H1 (cell line): ENCODE data around the gene SND1. TPM values are rescaled to one million over a fixed set of nuclear protein-coding genes. Genes with fewer than 3 reads are reported as not detected.

Experiments used
- CTCF ChIA-PET: fragments of 300-600 bp; sonication (Branson Sonifier 250); formaldehyde crosslinking; loops from one replicate; lab custom pipeline; 2021; ENCODE audit not compliant: partially characterized antibody; lab: Charles Lee
- POLR2A ChIA-PET: fragments of 300-600 bp; sonication (Branson Sonifier 250); formaldehyde crosslinking; loops from one replicate; lab custom pipeline; 2021; ENCODE audit warnings: inconsistent platforms; ENCODE audit not compliant: partially characterized antibody; lab: Charles Lee
- DNase-seq, 2 experiments: peaks; one replicate each; pipeline versions ENCODE4 v3.0.0 to v3.0.0-alpha.2; 2010 to 2022; ENCODE audit warnings: low spot score in 2 of 2, low read depth in 1 of 2, mixed read lengths in 1 of 2
- FAIRE-seq: peaks from 2 replicates; lab custom pipeline; 2011; peaks lifted over from hg19 to GRCh38; lab: Jason Lieb, UNC
- H2AFZ ChIP-seq: 2 replicates; pipeline ENCODE4 v1.8.1; 2012; ENCODE audit warnings: low read length, inconsistent platforms
- H2AK5ac ChIP-seq: 2 replicates; pipeline ENCODE4 v1.6.1; 2013; ENCODE audit warnings: low read depth, low read length
- H2BK120ac ChIP-seq: replicated peaks from 2 replicates; pipeline ENCODE3; 2013; ENCODE audit warnings: low read depth, low read length, inconsistent platforms
- H2BK12ac ChIP-seq: 2 replicates; pipeline ENCODE4 v1.6.1; 2013; ENCODE audit warnings: low read depth, low read length
- H2BK15ac ChIP-seq: 2 replicates; pipeline ENCODE4 v1.6.1; 2013; ENCODE audit warnings: low read length
- H2BK20ac ChIP-seq: 2 replicates; pipeline ENCODE4 v1.6.1; 2013; ENCODE audit warnings: low read length
- H2BK5ac ChIP-seq: 2 replicates; pipeline ENCODE4 v1.6.1; 2013; ENCODE audit warnings: low read depth, low read length
- H3K14ac ChIP-seq: 2 replicates; pipeline ENCODE4 v1.6.1; 2013; ENCODE audit warnings: inconsistent platforms; ENCODE audit not compliant: insufficient read length
- H3K18ac ChIP-seq: 2 replicates; pipeline ENCODE4 v1.6.1; 2013; ENCODE audit warnings: low read length; ENCODE audit errors: extremely low read depth
- H3K23ac ChIP-seq: 2 replicates; pipeline ENCODE4 v1.6.1; 2013; ENCODE audit warnings: inconsistent platforms; ENCODE audit not compliant: insufficient read length
- H3K23me2 ChIP-seq: 2 replicates; pipeline ENCODE4 v1.6.1; 2013; ENCODE audit warnings: low read depth, low read length
- H3K27ac ChIP-seq: 2 replicates; pipeline ENCODE4 v1.6.1; 2011; ENCODE audit warnings: low read depth, low read length, inconsistent platforms
- H3K27me3 ChIP-seq, 4 experiments: replicated peaks in 1 of 4; 1 replicate in 1 of 4; 2 replicates in 3 of 4; pipeline versions ENCODE4 v1.6.1 to v1.8.1; 2011 to 2013; ENCODE audit warnings: low read length in 3 of 4, mild to moderate bottlenecking in 3 of 4, inconsistent platforms in 2 of 4, mixed read lengths in 2 of 4, moderate library complexity in 1 of 4; ENCODE audit not compliant: control insufficient read depth in 3 of 4, insufficient read depth in 3 of 4; ENCODE audit errors: extremely low read depth in 1 of 4
- H3K36me3 ChIP-seq, 4 experiments: 2 replicates each; pipeline versions ENCODE4 v1.6.1 to v1.8.1; 2011 to 2013; ENCODE audit warnings: mild to moderate bottlenecking in 4 of 4, low read length in 3 of 4, moderate library complexity in 2 of 4, control low read depth in 1 of 4, inconsistent platforms in 1 of 4; ENCODE audit not compliant: insufficient read depth in 4 of 4, control insufficient read depth in 2 of 4
- H3K4ac ChIP-seq: replicated peaks from 2 replicates; pipeline ENCODE3; 2013; ENCODE audit warnings: low read length, low read depth, mixed read lengths, inconsistent platforms; ENCODE audit not compliant: insufficient read length
- H3K4me1 ChIP-seq, 4 experiments: replicated peaks in 1 of 4; 1 replicate in 1 of 4; 2 replicates in 3 of 4; pipeline versions ENCODE4 v1.6.1 to v1.8.1; 2011 to 2013; ENCODE audit warnings: low read length in 3 of 4, inconsistent platforms in 2 of 4, mixed read lengths in 1 of 4; ENCODE audit not compliant: insufficient read depth in 4 of 4, control insufficient read depth in 3 of 4
- H3K4me2 ChIP-seq, 2 experiments: 2 replicates each; pipeline versions ENCODE4 v1.6.1 to v1.8.1; 2011 to 2013; ENCODE audit warnings: low read depth in 2 of 2, low read length in 2 of 2, control low read depth in 1 of 2, inconsistent platforms in 1 of 2, mild to moderate bottlenecking in 1 of 2; ENCODE audit not compliant: insufficient read depth in 1 of 2
- H3K4me3 ChIP-seq, 4 experiments: fragments of 200-600, 300-600 bp in 1 of 4; sonication (generic), shearing (Covaris generic), sonication (Bioruptor Twin) in 1 of 4; 2 replicates each; pipeline versions ENCODE4 v1.5.1 to v1.8.1; 2011 to 2016; ENCODE audit warnings: low read length in 4 of 4, low read depth in 3 of 4, control low read depth in 2 of 4, inconsistent platforms in 2 of 4, mild to moderate bottlenecking in 2 of 4, mixed read lengths in 1 of 4, moderate library complexity in 1 of 4; ENCODE audit not compliant: insufficient read depth in 2 of 4; ENCODE audit errors: extremely low read depth in 1 of 4
- H3K56ac ChIP-seq: replicated peaks from 2 replicates; pipeline ENCODE3; 2013; ENCODE audit warnings: low read depth, mild to moderate bottlenecking, mixed read lengths, low read length, inconsistent platforms; ENCODE audit not compliant: insufficient read length
- H3K79me1 ChIP-seq: 2 replicates; pipeline ENCODE4 v1.6.1; 2013; ENCODE audit warnings: low read depth, low read length, control low read depth
- H3K79me2 ChIP-seq, 2 experiments: 2 replicates each; pipeline versions ENCODE4 v1.6.1 to v1.8.1; 2012 to 2013; ENCODE audit warnings: low read length in 2 of 2, mild to moderate bottlenecking in 2 of 2, inconsistent platforms in 1 of 2; ENCODE audit not compliant: insufficient read depth in 2 of 2, control insufficient read depth in 1 of 2
- H3K9ac ChIP-seq, 4 experiments: replicated peaks in 1 of 4; 1 replicate in 1 of 4; 2 replicates in 3 of 4; pipeline versions ENCODE4 v1.6.1 to v1.8.1; 2011 to 2013; ENCODE audit warnings: low read depth in 3 of 4, low read length in 3 of 4, control low read depth in 2 of 4, mild to moderate bottlenecking in 2 of 4, moderate library complexity in 2 of 4, inconsistent platforms in 1 of 4; ENCODE audit errors: extremely low read depth in 1 of 4
- H3K9me3 ChIP-seq, 2 experiments: 2 replicates each; pipeline versions ENCODE4 v1.6.1 to v1.8.1; 2012 to 2013; ENCODE audit warnings: mild to moderate bottlenecking in 2 of 2, moderate library complexity in 2 of 2, control low read depth in 1 of 2, inconsistent platforms in 1 of 2, low read depth in 1 of 2, low read length in 1 of 2, mixed read lengths in 1 of 2; ENCODE audit not compliant: insufficient read depth in 2 of 2
- H4K20me1 ChIP-seq, 2 experiments: replicated peaks in 1 of 2; 2 replicates each; pipeline versions ENCODE3 to v1.8.1; 2011 to 2013; ENCODE audit warnings: inconsistent platforms in 2 of 2, low read length in 2 of 2, mild to moderate bottlenecking in 1 of 2; ENCODE audit not compliant: insufficient read depth in 2 of 2, control insufficient read depth in 1 of 2
- H4K5ac ChIP-seq: 2 replicates; pipeline ENCODE4 v1.6.1; 2013; ENCODE audit warnings: low read length, low read depth, mixed read lengths, inconsistent platforms; ENCODE audit not compliant: insufficient read length
- H4K8ac ChIP-seq: 2 replicates; pipeline ENCODE4 v1.8.0; 2013; ENCODE audit warnings: mild to moderate bottlenecking, moderate library complexity, low read length, inconsistent platforms; ENCODE audit not compliant: insufficient read depth; ENCODE audit errors: extremely low read depth
- H4K91ac ChIP-seq: replicated peaks from 2 replicates; pipeline ENCODE3; 2013; ENCODE audit warnings: low read length, mixed read lengths, inconsistent platforms; ENCODE audit not compliant: insufficient read length
- BCL11A ChIP-seq, 2 experiments: IDR thresholded peaks; one replicate each; pipeline ENCODE4 v1.6.1; 2011; ENCODE audit warnings: low read depth in 2 of 2, low read length in 2 of 2, mild to moderate bottlenecking in 2 of 2
- CREB1 ChIP-seq: IDR thresholded peaks from 2 replicates; pipeline ENCODE4 v1.6.1; 2012; ENCODE audit warnings: inconsistent platforms
- NANOG ChIP-seq: IDR thresholded peaks from 2 replicates; pipeline ENCODE4 v1.6.1; 2011; ENCODE audit warnings: low read length, low read depth, mild to moderate bottlenecking, inconsistent platforms; ENCODE audit not compliant: insufficient read depth, poor library complexity, severe bottlenecking
- SIRT6 ChIP-seq: IDR thresholded peaks from one replicate; pipeline ENCODE4 v1.7.1; 2012; ENCODE audit warnings: low read length, inconsistent platforms
- WGBS, 2 experiments: shearing (Covaris generic) in 1 of 2; methylation state at CpG; one replicate each; pipeline versions ENCODE4 v1.1.6 to v1.1.7; 2013 to 2015; ENCODE audit warnings: low lambda C conversion rate in 2 of 2, mixed read lengths in 2 of 2, inconsistent platforms in 1 of 2, low coverage in 1 of 2, missing lambda C conversion rate in 1 of 2; ENCODE audit not compliant: insufficient replicate concordance in 2 of 2, insufficient coverage in 1 of 2, insufficient read length in 1 of 2; ENCODE audit errors: extremely low coverage in 1 of 2, missing lambda C conversion rate in 1 of 2; 5-methylcytosine and 5-hydroxymethylcytosine counted together
- polyA plus RNA-seq, 7 experiments: library from polyadenylated mRNA; depleted of rRNA in 3 of 7; stranded (reverse) in 5 of 7; unstranded in 2 of 7; fragments of >200 nt in 5 of 7; fragments of 200-250 nt in 2 of 7; gene quantifications; 1 replicate in 5 of 7; 2 replicates in 1 of 7; 4 replicates in 1 of 7; pipeline versions ENCODE4 v1.2.1 to v1.2.3, GENCODE V29; 2011 to 2013; ENCODE audit warnings: missing spikeins in 2 of 7, mixed read lengths in 2 of 7
- total RNA-seq: library from RNA; stranded (reverse); fragmentation: NEBNext Ultra II Directional; extraction: Animal tissue kit (Norgen Biotek cat#: 25700); gene quantifications from 2 replicates; pipeline ENCODE4 v1.2.1, GENCODE V29; 2021
- TF ChIP-seq, protein P1 (sequence below): IDR thresholded peaks from 2 replicates; pipeline ENCODE4 v1.6.1; 2011; ENCODE audit warnings: low read depth, mild to moderate bottlenecking, low read length; ENCODE audit not compliant: insufficient read depth
- TF ChIP-seq, protein P2 (sequence below): IDR thresholded peaks from 2 replicates; pipeline ENCODE4 v1.6.1; 2012; ENCODE audit warnings: inconsistent platforms

The SND1 gene
- total and polyA plus RNA-seq, 2 of the 8 experiments (the other 6 are each of a cell fraction or from before 2014, with no cell fraction given): 122 to 290 TPM

DNA sequence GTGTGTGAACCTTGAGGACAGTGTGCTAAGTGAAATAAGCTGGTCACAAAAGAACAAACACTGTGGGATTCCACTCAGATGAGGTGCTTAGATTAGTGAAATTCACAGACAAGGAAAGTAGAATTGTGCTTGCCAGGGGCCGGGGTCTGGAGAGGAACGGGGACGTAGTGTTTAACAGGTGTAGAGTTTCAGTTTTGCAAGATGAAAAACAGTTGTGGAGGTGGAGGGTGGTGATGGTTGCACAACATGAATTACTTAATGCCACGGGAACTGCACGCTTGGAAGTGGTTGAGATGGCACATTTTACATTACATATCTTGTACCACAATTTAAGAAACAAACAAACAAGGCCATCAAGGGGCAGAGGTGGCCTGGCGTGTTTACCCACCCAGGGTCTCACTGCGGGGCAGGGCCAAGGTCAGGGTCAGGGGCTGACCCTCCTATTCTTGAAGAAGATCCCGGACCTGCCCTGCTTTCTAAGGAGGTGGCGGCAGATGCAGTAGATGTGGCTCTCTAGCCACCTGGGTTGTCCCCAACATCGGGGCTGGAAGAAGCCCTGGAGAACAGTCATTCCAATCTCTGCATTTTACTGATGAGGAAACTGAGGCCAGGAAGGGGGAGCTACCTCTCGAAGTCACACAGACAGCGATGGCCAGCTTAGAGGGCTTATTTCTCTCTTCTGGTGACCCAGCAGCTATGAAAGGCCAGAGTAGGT lies 470.7 kb downstream of the SND1 start:
- Histone ChIP-seq H2BK5ac (no peak overlapping the region), H2BK15ac (no peak overlapping the region), H3K4ac (no peak overlapping the region), H3K79me2 (no peaks in the 10 kb centered on the region), H4K91ac (no peak overlapping the region), H3K23me2 (no peaks in the 10 kb centered on the region), H2BK12ac (no peak overlapping the region), H2AFZ (no peak overlapping the region), H3K79me1 (no peaks in the 10 kb centered on the region), H3K14ac (no peak overlapping the region), H2BK20ac (no peak overlapping the region), H3K27ac (no peak overlapping the region), H3K18ac (no peak overlapping the region), H4K5ac (no peak overlapping the region), H3K23ac (no peak overlapping the region), H3K4me3 (no peak overlapping the region), H2AK5ac (no peak overlapping the region), H3K4me1 (peaks cover 3 to 8% (median 4%) of the 10 kb centered on the region in 4 experiments; a peak in 6 of 7 replicates), H2BK120ac (no peak overlapping the region), H3K27me3 (peaks cover 0 to 2% (median 2%) of the 10 kb centered on the region in 4 experiments; a peak in 2 of 7 replicates), H3K9me3 (no peaks in the 10 kb centered on the region), H4K20me1 (no peaks in the 10 kb centered on the region), H3K36me3 (no peaks in the 10 kb centered on the region), H3K9ac (no peak overlapping the region), H3K4me2 (no peak overlapping the region), H4K8ac (no peak overlapping the region; the same call in 1 of the 2 replicates), H3K56ac (no peak overlapping the region)
- ChIA-PET CTCF (interaction anchor here (1.0 to 4.0 kb wide), 11 partner anchors 13 to 96 kb away, joined by 3 to 35 read pairs (median 5); no protein-coding TSS in a partner anchor), POLR2A (interaction anchor here (3.7 kb wide), 1 partner anchor 18 kb away, joined by 13 read pairs; no protein-coding TSS in a partner anchor)
- TF ChIP-seq, protein P1, sequence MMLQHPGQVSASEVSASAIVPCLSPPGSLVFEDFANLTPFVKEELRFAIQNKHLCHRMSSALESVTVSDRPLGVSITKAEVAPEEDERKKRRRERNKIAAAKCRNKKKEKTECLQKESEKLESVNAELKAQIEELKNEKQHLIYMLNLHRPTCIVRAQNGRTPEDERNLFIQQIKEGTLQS: no peak
- TF ChIP-seq NANOG: no peak
- no peak for TF ChIP-seq BCL11A (IDR thresholded peaks at IDR 0.05; ENCODE audit: low read depth in 2 of 2, low read length in 2 of 2)
- TF ChIP-seq, protein P2, sequence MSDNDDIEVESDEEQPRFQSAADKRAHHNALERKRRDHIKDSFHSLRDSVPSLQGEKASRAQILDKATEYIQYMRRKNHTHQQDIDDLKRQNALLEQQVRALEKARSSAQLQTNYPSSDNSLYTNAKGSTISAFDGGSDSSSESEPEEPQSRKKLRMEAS: no peak
- TF ChIP-seq SIRT6: no peak
- TF ChIP-seq CREB1: no peak
- DNase-seq (no peak), FAIRE-seq (no peak)
- WGBS, 2 experiments: 94% methylated on average over 12 of the region's 12 CpGs; no CpG with 5 or more reads in 1 of the 2 experiments
